Measurements from ENCODE around the gene NOX4.

Gene NOX4

DNA sequence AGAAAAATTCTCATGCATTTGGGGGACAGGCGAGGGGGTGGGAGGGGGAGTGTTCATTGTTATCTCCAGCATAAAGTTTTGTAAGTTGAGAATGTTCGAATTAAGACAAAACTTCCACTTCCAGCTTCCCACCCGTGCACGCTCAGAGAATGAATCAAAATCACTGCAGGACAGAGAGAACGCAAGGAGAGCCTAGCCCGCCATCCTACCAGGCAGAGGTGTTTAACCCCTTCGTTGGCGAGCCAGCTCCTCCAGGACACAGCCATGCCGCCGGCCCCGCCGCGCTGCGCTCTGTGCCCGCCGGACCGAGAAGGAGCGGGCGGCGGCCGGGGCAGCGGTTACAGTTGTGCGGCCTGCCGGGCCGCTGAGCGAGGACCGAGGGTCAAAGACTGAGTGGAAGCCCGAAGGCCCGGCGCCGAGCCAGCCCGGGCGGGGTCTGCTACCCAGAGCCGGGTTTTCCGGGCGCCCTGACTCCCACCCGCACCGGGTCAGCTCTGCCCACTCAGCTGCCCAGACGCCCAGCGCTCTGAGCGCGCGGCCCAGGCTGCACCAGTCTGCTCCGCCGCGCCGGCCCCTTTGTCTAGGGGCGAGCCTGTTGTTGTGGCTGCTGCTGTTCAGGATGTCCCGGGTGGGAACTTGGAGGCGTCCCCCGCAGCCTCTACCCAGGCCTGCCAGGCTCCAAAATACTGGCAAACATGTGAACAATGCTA lies at the start of gene NOX4:
Gene NOX4 (minus strand): TSS at position 395 of the 710 bp plus-strand sequence. CDS start 129 bp downstream, at position 266.
- peak; percentile 75 for DNase-seq

- DNase-seq, result no peak
Observed at GRCh38 chr11:89540826-89541225, 49.7 kb upstream of the NOX4 start.

- no peak for DNase-seq
Observed at GRCh38 chr11:89537936-89538335, 46.8 kb upstream of the NOX4 start.

GRCh38 chr11:89536926-89537325 lies 45.8 kb upstream of the NOX4 start:
- no peak for DNase-seq

DNA sequence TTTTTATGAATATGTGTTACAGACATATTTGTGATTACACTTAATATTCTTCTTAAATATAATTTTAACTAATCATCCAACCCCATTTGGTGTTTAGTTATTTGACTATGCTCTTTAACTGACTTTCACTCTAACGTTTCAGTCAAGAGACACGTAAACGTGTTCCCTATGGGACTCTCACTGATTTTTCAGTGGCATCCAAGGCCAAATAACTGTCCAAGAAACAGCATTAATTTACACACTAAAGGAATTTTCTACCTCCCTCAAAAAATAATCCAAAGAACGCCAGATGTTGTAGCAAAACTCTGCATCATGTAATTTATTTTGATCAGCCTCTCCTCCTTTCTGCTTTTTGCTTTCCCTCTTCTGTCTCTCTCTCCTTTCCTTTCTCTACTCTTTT lies 44.0 kb upstream of the NOX4 start:
- no peak for DNase-seq

- no peak for DNase-seq
Observed at GRCh38 chr11:89529626-89530380, 38.6 kb upstream of the NOX4 start.

GRCh38 chr11:89521792-89522191 lies 30.6 kb upstream of the NOX4 start:
- no peak for DNase-seq

- no peak for DNase-seq
Observed at GRCh38 chr11:89521294-89521693, 30.1 kb upstream of the NOX4 start.

- no peak for DNase-seq
Observed at GRCh38 chr11:89516496-89516895, 25.3 kb upstream of the NOX4 start.

- DNase-seq, result no peak
Observed at GRCh38 chr11:89508544-89508943, 17.4 kb upstream of the NOX4 start.

DNA sequence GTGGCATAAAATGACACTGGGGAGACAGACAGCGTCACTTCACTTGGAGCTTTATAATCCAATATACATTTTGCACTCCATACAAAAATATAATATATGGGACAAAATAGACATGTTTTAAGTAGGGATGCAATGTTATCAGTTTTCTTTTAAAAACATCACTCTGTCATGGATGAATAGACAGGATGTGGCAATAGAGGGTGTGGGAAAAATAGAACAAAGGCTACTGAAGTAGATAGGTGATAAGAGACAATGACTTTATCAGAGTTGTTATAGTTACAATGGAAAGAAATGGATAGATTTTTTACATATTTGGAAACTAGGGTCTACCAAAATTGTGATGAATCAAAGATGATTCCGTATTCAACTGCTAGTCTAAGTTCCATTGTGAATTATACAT lies 13.1 kb upstream of the NOX4 start:
- DNase-seq, result no peak

DNA sequence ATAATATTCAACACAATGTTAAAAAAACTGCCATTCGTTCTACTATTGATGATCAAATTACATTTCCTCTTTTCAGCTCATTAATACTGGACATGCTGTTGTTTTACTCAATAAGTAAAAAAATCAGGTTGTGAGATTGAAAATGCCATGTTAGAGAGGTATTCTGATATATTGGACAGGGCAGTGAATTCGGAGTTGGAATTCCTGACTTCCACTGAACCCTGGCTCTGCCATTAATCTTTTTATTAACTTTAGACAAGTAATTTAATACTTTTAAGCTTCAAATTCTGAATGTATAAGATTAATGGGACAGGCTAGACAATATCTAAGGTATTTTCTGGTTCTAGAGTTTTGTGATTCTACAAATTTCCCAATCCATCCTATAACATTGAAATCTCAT lies 12.2 kb upstream of the NOX4 start:
- no peak for DNase-seq

GRCh38 chr11:89502301-89502700 lies 11.1 kb upstream of the NOX4 start:
- DNase-seq, result no peak

- no peak for DNase-seq
Observed at GRCh38 chr11:89500336-89500735, 9.2 kb upstream of the NOX4 start.

- peak; percentile 49 for DNase-seq
Observed at GRCh38 chr11:89498845-89499448, 7.8 kb upstream of the NOX4 start.

DNA sequence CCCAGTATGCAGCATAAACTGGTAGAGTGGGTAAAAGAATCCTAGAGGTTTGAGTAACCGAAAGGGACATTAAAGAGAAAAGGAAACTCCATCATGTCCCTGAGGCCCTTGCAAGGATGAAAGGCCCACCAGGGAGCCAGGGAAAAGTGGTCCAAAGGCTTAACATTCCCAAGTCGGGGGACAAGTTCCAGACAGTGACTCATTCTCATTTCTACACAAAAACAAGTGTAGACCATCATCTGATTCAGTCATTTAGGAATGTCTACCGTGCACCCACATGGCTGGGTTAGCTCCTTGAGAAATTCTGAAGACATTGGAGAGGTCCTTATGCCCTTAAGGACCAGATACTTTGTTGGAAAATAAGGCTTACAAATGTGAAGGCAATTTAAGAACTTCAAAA lies 4.8 kb upstream of the NOX4 start:
- DNase-seq, result no peak

GRCh38 chr11:89493431-89493830 lies 2.3 kb upstream of the NOX4 start:
- peak; percentile 26 for DNase-seq

GRCh38 chr11:89490602-89490980 lies 584 bp downstream of the NOX4 start:
- no peak for DNase-seq

DNA sequence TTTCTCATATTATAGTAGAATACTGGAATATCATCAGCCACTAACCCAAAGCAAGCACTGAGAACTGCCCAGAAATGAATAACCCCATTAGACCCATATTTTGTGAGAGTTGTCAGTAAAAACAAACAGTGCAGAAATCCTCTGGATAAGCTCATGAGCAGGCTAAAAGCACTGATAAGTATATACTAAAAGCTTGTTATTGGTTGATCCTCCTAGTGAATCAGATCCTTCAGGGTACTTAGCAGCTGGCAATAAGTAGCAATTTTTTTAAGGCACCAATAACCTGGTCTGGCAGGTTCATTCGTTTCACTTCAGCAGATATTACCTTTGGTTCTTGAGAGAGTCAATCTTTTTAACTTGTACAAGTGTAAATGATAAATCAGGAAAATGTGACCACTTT lies 1.2 kb downstream of the NOX4 start:
- no peak for DNase-seq

DNA sequence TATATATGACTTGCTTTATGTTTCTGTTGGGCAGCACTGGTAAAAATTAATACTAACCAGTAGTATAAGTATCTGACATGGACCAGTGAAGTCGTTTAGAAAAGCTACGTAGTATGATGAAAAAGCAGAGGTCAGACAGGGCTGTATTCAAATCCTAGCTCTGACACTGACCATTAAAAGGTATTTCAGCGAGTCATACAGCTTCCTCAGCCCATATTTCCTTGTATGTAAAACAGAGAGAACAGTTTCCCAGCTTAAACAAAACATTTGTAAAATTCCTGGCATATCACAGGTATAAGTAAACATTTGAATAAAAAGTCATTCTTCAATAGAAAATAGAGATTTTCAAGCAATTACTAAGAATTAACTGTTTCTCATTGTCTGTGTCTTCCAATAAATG lies 4.2 kb downstream of the NOX4 start:
- no peak for DNase-seq

GRCh38 chr11:89484896-89485295 lies 6.3 kb downstream of the NOX4 start:
- DNase-seq, result no peak

DNA sequence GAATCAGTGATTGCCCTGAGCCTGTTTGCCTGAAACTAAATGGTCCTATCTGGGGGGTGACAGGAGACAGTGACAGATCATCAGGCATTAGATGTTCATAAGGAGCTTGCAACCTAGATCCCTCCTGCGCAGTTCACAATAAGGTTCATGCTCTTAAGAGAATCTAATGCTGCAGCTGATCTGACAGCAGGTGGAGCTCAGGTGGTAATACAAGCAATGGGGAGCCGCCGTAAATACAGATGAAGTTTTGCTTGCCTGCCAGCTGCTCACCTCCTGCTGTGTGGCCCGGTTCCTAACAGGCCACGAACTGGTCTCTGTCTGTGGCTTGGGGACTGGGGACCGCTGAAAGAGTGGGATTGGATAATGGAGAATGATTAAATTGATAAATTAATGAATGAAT lies 14.0 kb downstream of the NOX4 start:
- peak; percentile 79 for DNase-seq

DNA sequence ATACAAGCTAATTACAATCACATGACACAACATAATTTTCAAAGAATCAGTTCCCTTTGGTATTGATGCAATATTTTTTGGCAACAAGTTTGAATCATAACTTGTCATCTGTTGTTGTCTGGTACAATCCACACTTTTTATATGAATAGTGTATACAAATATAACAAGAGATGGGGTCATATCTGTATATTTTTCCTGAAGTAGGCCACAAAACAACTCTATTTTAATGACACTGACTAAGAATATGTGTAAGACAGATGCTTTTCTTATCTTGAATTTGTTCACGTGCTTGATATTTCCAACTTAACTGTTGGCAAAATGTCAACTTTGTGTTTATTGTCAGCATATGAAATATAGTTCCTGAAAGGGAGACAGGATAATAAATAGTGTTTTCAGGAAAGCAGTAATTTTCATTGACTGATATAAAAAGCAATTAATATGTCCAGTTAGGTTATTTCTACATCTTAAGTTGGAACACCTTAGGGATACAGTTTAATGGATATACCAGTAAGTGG lies 27.9 kb downstream of the NOX4 start:
- no peak for DNase-seq

GRCh38 chr11:89458716-89459115 lies 32.5 kb downstream of the NOX4 start:
- DNase-seq, result no peak

Measured in NCI-H69 (cell line).